HUDEP-2 (cell line): Measurements from ENCODE around the gene GPR157.

ENCODE experiments used
- DNase-seq, 76 experiments: peaks; one replicate each; lab custom pipeline; 2025; ENCODE audit not compliant: unreplicated experiment in 76 of 76; lab: John Stamatoyannopoulos, UW

Gene GPR157

DNA sequence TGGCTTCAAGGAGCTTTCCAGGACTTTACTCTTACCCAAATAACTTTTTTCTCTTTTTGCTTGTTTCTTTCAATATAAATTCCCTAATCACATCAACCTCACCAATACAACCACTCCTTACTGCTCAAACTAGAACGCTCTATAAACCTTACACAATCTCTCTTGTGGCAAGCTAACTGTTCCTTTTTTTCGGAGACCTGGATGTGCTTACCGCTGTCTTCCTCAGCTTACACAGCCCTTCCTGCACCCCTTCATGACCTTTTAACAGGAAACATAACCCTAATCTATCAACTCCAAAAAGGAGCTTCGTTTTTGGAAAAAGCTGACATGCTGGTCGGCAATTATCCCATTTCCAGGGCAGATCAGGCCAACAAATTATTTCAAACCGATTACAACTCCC is 35.3 kb downstream of the GPR157 start:
- DNase-seq = no peak

GRCh38 chr1:9093091-9093490 is 35.8 kb downstream of the GPR157 start:
- DNase-seq = no peak

DNA sequence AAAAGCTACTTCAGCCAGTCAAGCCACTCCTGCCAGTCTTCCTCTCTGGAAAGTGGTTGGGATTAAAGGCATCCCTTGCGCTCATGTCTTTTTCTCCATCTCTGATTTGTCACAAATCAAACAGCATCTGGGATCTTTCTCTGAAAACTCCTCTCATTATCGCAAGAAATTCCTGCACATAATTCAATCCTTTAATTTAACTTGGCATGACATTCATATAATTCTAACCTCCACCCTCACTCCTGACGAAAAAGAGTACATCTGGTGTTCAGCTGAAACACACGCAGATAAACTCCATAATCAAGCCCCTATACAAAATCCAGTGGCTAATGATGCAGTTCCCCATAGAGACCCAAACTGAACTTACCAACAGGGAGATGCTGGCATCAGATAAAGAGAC is 40.1 kb downstream of the GPR157 start:
- no peak for DNase-seq

- no peak for DNase-seq
Observed at GRCh38 chr1:9087411-9088125, 41.3 kb downstream of the GPR157 start.

GRCh38 chr1:9086796-9087195 is 42.1 kb downstream of the GPR157 start:
- DNase-seq = no peak

DNA sequence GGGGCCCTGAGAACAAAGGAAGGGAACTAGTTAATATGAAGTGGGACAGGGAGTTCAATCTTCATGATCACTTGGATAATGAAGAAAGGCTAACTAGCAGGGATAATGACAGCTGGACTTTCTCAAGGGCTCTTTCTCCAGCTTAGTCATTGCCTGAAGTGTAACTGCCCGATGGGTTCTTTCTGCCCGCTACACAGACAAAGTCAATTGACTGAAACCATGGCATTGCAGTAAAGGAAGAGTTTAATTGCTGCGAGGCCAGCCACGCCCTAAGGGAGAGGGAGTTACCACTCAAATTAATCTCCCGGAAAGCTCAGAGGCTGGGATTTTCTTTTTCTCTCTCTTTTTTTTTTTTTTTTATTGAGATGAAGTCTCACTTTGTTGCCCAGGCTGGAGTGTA is 42.9 kb downstream of the GPR157 start:
- no peak for DNase-seq

DNA sequence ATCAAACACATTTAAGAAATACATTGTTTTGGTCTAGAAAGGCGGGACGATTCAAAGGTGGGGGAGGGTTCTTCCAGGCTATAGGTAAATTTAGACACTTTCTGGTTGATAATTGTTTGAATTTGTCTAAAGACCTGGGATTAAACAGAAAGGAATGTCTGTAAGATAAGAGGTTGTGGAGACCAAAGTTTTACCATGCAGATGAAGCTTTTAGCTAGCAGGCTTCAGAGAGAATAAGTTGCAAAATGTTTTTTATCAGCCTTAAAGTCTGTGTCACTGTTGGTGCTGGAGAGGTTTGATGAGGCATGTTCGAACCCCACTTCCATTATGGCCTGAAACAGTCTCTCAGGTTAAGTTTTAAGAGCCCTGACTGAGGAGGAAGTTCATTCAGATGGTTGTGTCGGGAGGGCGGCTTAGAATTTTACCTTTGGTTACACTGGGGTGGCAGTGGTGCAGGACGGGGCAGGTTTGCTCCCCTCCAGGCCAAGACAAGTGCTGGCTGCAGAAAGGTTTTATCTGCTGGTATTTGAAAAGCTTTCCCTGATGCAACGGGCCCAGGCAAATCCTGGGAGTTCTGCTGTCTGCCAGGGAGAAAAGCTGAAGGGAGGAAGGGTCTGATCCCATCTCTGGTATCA is 43.5 kb downstream of the GPR157 start:
- DNase-seq = no peak

DNA sequence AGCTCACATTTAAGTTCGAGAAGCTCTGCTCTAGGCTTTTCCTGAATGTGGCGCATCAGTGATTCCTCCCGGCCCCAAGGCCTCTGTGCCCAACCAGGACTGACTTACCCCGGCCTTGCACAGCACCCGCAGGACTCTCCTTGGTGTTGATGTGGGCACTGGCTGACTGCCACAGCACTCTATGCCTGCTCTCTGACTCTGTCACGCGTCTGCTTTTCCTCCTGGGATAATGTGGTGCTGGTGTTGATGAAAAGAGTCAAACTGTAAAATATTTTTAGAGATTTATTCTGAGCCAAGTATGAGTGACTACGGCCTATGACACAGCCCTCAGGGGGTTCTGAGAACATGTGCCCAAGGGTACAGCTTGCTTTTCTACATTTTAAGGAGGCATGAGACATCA is 44.0 kb downstream of the GPR157 start:
- DNase-seq = no peak

GRCh38 chr1:9081473-9081872 is 47.4 kb downstream of the GPR157 start:
- DNase-seq = no peak

DNA sequence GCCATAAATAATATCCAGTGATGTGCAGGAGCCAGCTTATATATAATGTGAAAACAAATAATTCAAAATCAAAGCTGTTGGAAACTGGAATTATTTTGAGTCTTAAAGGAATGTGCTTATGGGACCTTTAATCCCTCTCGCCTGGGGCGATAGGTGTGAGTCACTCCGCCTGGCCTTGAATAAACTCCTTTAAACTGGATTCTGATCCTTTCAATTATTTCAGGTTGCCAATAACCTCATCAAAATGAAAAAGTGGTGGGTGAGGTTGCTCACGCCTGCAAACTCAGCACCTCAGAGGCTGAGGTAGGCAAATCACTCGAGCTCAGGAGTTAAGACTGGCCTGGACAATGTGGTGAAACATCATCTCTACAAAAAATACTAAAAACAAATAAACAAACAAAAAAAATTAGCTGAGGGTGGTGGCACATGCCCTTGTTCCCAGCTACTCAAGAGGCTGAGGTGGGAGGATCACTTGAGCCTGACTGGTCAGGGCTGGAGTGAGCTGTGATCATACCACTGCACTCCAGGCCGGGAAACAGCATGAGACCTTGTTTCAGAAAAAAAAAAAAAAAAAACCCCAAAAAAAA is 48.1 kb downstream of the GPR157 start:
- DNase-seq = no peak

DNA sequence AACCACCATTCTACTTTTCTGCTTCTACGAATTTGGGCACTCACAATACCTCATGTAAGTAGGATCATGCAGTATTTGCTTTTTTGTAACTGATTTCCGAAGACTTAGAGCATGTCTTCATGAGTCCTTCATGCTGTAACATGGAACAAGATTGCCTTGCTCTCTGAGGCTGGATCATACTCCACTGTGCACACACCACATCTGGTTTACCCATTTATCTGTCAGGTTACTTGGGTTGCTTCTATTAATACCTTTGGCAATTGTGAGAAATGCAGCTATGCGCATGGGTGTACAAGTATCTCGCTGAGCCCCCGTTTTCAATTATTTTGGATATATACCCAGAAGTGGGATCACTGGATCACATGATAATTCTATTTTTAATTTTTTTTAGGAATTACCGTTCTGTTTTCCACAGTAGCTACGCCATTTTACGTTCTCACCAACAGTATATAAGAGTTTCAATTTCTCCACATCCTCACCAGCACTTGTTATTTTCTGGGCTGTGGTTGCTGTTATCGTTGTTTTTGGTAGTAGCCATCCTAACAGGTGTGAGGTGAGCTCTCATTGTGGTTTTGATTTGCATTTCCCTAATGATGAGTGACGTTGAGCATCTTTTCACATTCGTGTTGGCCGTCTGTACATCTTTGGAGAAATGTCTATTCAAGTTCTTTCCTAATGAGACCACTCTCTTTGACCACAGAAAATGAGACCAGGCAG is 48.8 kb downstream of the GPR157 start:
- no peak for DNase-seq

- DNase-seq = no peak
Observed at GRCh38 chr1:9078752-9079500, 50.0 kb downstream of the GPR157 start.

DNA sequence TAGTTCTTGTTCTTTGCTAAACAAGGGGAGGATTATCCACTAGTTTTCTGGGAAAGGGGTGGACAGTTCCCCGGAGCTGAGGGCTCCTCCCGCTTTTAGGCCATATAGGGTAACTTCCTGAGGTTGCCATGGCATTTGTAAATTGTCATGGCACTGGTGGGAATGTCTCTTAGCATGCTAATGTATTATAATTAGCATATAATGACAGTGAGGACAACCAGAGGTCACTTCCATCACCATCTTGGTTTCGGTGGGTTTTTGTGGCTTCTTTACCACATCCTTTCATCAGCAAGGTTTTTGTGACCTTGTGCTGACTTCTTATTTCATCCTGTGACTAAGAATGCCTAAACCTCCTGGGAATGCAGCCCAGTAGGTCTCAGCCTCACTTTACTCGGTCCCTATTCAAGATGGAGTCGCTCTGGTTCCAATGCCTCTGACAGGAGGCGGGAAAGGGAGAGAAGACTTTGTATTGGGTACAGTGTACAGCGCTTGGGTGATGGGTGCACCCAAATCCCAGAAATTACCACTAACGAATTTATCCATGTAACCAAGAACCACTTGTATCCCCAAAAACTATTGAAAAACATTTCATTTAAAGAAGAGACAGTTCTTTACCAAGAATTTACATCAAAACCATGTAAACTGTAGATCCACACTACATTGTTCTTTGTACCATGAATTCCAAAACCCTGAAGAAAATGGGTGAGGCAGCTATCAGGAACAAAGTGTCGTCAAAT is 50.7 kb downstream of the GPR157 start:
- DNase-seq = no peak

- no peak for DNase-seq
Observed at GRCh38 chr1:9075022-9075421, 53.9 kb downstream of the GPR157 start.

DNA sequence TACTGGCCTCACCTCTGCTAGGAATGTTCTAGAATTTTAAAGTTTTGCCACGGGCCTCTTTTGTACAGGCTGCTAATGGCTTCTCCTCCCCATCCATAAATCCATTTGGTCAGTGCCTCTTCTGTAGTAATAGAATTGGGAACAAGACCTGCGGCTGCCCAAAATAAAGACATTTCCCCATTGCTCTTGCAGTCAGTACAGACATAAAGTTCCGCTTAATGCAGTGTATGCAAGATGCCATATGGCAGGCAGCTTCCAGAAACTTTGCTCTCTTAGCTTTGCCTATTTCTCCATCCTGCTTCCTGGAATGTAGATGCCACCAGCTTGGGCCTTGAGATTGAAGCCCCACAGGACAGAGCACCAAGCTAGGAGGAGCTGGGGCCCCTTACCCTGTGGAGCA is 55.8 kb downstream of the GPR157 start:
- DNase-seq = no peak

- no peak for DNase-seq
Observed at GRCh38 chr1:9071554-9072235, 57.2 kb downstream of the GPR157 start.

- DNase-seq = no peak
Observed at GRCh38 chr1:9070486-9070885, 58.4 kb downstream of the GPR157 start.

- DNase-seq = no peak
Observed at GRCh38 chr1:9069326-9070100, 59.4 kb downstream of the GPR157 start, which contains the start of gene SLC2A5. Gene SLC2A5 (minus strand): TSS chr1:9069635. CDS start chr1:9069536, 99 bp downstream.

GRCh38 chr1:9068981-9069325 is 59.9 kb downstream of the GPR157 start:
- no peak for DNase-seq
